ENCODE measurements around the gene ACTG1.

Gene ACTG1

DNA sequence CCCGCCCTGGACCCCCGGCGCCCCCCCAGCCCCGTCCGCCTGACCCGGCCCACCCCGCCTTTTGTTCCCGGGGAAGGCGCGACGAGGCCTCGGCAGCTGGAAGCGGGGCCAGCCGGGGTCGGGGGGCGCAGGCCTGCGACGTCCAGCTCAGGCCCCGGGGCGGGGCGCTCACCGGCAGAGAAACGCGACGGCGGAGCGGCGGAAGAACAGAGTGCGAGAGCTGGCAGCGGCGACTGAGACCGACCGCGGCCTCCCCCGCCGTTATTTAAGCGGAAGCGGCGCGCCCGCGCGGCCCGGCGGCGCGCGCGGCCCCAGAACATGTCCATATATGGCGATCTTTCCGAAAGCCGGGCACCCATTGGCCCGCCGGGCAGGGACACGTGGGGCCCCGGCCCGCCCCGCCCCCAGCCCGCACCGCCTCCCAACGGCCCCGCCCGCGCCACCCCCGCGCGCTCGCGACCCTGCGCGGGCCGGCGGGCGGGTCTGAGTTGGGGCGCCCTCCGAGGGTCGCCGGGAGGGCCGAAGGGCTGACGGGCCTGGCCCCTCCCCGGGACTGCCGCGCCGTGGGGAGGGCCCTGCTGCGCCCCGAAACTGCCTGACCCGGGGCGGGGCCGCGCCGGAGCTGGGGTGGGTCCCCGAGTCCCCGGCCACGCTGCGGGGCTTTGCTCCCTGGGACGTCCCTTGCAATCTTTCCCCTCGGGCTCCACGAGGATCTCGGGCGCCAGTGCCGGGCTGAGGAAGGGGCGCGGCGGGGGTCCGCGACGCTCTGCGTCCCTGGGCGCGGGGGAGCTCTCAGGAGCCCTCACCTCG, at the start of gene ACTG1:
Gene ACTG1, minus strand, starts transcription at position 238 of the 810 bp plus-strand sequence. CDS start 445 bp downstream, outside the sequence.
- peak; percentile 76 to 87 for DNase-seq (ENCODE audit: low read depth in 2 of 2, low spot score in 1 of 2)

DNA sequence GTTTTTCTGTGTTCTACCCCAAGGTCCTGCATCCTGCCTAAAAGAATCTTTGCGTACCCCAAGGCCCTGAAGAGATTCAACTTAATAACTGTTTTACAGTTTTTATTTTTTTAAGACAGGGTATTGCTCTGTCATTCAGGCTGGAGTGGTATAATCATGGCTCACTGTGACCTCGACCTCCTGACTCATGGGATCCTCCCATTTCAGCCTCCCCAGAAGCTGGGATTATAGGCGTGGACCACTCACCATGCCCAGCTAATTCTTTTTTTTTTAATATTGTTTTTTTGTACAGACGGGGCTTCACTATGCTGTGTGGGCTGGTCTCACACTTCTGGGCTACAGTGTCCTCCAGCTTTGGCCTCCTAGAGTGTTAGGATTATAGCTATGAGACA, 48.9 kb upstream of the ACTG1 start:
- no peak for DNase-seq (ENCODE audit: low read depth in 2 of 2, low spot score in 1 of 2)

- no peak for DNase-seq (ENCODE audit: low read depth in 2 of 2, low spot score in 1 of 2)
These were observed 46.6 kb upstream of the ACTG1 start for GRCh38 chr17:81558941-81559806.

DNA sequence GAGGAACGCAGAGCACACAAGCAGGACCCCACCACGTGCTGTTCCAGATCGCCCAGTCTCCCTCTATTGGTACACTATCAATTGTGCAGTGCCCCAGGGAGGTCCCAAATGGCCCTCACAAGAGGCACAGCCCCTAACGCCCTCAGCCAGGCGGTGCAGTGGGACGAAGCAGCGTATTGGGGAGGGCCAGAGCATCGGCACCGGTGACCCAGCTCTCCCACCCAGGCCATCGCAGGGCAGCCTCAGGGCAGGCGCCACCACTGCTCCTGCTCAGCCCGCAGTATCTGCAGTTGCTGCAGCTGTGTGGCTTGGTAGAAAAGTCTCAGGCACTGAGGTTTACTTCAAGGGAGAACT, 45.5 kb upstream of the ACTG1 start:
- DNase-seq (ENCODE audit: low read depth in 2 of 2, low spot score in 1 of 2): no peak

GRCh38 chr17:81557276-81558114, 44.9 kb upstream of the ACTG1 start:
- no peak for DNase-seq (ENCODE audit: low read depth in 2 of 2, low spot score in 1 of 2)

DNA sequence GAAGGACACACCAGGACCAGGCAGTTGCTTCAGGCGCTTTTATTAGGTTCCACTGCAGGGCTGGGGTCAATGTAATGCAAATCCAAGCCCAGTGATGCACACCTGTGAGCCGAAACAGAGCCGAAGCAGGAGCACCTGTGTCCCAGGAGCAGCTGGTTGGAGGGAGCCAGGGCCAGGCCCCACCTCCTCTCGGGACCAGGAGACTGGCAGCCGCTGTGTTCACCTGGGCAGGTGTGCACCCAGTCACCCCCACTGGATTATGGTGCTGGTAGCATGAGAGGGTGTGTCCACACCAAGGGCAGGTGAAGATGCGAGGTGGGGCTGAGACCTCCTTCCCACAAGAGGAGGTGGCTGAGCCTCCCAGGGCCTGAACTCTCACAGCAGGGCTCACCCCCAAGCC, 44.3 kb upstream of the ACTG1 start:
- no peak for DNase-seq (ENCODE audit: low read depth in 2 of 2, low spot score in 1 of 2)

- DNase-seq (ENCODE audit: low read depth in 2 of 2, low spot score in 1 of 2): no peak
These were observed 43.6 kb upstream of the ACTG1 start for GRCh38 chr17:81556175-81556691.

DNA sequence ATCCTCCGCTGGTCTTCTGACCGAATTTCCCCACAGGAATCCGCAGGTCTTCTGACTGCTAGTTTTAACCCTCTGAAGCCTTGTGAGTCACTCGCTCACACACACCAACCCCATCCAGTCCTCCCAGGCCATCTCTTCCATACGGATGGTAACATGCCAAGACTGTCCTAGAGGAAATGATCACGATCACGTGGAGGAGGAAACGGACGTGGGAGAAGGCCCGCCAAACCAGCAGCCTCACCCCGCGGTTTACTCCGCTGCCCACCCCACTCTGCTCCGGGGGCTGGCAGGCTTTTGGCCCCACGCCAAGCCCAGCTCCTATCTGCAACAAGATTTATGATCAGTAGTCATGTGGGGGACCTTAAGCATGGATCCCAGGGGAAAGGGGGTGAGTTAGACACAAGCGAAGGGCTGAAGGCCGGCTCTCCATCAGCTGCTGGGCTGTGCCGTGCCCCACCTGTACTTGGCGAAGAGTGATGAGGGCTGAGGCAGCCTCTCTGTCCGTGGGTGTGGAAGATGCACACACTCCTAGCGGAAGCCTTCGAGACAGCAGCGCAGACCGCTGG, 41.1 kb upstream of the ACTG1 start:
- no peak for DNase-seq (ENCODE audit: low read depth in 2 of 2, low spot score in 1 of 2)

DNA sequence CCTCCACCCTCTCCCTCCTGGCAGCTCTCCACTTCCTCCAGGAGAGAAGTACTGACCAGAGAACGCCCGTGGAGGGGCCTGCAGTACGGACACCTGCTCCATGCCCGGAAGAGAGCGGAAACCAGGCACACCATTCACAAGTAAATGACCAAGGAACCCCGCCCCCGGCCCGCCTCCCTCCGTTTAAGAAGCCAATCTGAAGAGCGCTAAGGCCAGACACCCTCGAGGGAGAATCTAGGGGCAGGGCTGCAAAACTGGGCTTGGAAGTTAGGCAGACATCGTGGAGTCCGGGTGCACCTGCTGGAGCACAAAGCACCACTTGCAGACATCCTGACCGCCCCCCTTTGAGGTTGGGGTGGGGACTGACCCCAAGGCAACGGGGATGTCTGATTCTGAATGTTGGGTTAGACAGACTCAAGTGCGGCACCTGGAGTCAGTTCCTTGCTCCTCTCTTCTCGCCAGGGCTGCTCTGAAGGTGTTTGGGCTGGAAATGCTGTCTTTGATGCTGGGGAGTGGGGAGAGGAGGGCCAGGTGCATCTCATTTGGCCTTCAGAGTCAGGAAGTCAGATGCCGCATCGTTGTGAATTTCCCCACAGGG, 40.5 kb upstream of the ACTG1 start:
- DNase-seq (ENCODE audit: low read depth in 2 of 2, low spot score in 1 of 2): peak; percentile 29 to 57

- peak; percentile 44 to 61 for DNase-seq (ENCODE audit: low read depth in 2 of 2, low spot score in 1 of 2)
These were observed 39.8 kb upstream of the ACTG1 start, which contains the start of gene FAAP100 for GRCh38 chr17:81552244-81553017. TSS of gene FAAP100 (minus strand) at chr17:81552353. CDS start at chr17:81552330, 23 bp downstream.

- DNase-seq (ENCODE audit: low read depth in 2 of 2, low spot score in 1 of 2): no peak
These were observed 39.1 kb upstream of the ACTG1 start for GRCh38 chr17:81551458-81552243.

DNA sequence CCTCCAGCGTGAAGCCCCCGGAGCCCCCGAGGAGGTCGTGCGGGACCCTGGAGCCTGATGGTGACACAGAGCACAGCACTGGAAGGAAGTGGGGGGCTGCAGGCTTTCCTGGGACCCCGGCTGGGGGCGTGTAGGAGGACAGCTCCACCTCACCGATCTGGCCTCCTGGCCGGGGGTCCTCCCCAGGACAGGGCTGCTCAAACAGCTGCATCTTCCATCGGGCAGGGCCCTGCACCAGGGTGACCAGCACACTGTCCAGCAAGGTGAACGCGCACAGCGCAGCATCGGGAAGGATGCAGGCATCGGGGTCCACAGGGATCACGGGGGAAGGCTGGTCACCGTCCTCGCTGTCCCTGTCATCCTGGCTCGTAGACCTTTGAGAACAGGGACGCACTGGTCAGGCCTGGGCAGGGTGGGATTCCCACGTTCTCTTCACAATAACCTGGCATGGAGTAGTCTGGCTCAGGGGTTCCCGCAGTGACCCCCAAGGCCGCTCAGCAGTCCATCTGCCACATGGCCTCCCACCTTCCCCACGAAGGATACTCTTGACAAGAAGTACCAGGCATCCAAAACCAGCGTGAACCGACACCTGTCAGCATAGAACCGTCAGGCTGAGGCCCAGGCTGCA, 38.3 kb upstream of the ACTG1 start:
- DNase-seq (ENCODE audit: low read depth in 2 of 2, low spot score in 1 of 2): no peak

DNA sequence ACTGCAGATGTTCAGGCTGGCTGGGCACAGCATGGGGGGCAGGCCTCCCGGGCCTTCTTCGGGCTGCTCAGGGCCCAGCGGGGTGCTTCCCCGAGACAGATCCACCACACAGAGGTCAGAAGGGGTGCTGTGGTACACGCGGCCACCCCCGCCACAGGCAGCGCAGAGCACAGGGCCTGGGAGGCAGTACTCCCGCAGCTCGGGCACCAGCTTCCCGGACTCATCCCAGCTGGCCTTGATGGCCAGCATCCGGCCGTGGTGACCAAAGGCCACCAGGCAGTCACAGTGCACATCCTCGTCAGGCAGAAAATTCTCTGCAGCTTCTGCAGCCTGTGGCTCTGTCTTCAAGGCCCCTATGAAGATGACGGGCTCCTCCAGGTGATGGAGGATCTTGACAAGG, 37.7 kb upstream of the ACTG1 start:
- DNase-seq (ENCODE audit: low read depth in 2 of 2, low spot score in 1 of 2): no peak

GRCh38 chr17:81549826-81550225, 37.2 kb upstream of the ACTG1 start:
- DNase-seq (ENCODE audit: low read depth in 2 of 2, low spot score in 1 of 2): no peak

GRCh38 chr17:81549031-81549557, 36.5 kb upstream of the ACTG1 start:
- DNase-seq (ENCODE audit: low read depth in 2 of 2, low spot score in 1 of 2): no peak

DNA sequence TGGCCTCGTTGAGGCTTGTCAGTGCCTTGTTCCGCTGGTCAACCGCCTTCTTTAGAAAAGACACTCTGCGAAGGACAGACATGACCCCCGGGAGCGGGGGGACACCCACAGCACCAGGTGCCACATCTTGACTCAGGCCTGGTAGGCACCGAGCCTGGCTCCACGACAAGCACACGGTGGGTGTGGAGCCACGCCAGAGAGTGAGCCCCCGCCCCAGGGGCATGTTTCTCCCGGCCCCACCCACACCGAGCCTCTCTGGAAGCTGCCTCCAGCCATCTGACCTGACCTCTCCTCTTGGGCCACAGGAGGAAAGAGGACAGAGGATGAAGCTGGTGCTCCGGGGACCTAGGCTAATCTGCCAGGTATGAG, 35.0 kb upstream of the ACTG1 start:
- DNase-seq (ENCODE audit: low read depth in 2 of 2, low spot score in 1 of 2): no peak

GRCh38 chr17:81546906-81547613, 34.5 kb upstream of the ACTG1 start:
- DNase-seq (ENCODE audit: low read depth in 2 of 2, low spot score in 1 of 2): no peak

Measured in stimulated activated CD8-positive, alpha-beta memory T cell treated with anti-CD3 and anti-CD28 coated beads, Interleukin-4, amount 100 ng/mL, for 4 hours (primary cell).